Endothelial cell of umbilical vein (primary cell): ENCODE data around the gene MRPL54. TPM values are rescaled to one million over a fixed set of nuclear protein-coding genes. Genes with fewer than 3 reads are reported as not detected.

ENCODE experiments used
- BruUV-seq: library from RNA; stranded (reverse); fragments of 400-500 nt; replicated peaks from 2 replicates; lab custom pipeline; 2021; lab: Mats Ljungman, UMichigan
- CTCF ChIA-PET: fragments of 300-600, 350-600 bp; sonication (Branson Sonifier 250); formaldehyde crosslinking; loops from one replicate; lab custom pipeline; 2021; ENCODE audit warnings: antibody characterized with exemption, inconsistent platforms; lab: Charles Lee
- POLR2A ChIA-PET: fragments of 300-600, 350-600 bp; sonication (Branson Sonifier 250); formaldehyde crosslinking; loops from one replicate; lab custom pipeline; 2021; ENCODE audit warnings: antibody characterized with exemption, inconsistent platforms; lab: Charles Lee
- DNase-seq: peaks from one replicate; pipeline ENCODE4 v3.0.0-alpha.2; 2011; ENCODE audit warnings: low read depth, low spot score
- FAIRE-seq: peaks from 2 replicates; lab custom pipeline; 2011; peaks lifted over from hg19 to GRCh38; lab: Jason Lieb, UNC
- H2AFZ ChIP-seq: 2 replicates; pipeline ENCODE4 v1.6.0; 2012; ENCODE audit warnings: low read depth, low read length, control low read depth, inconsistent platforms
- H3K27ac ChIP-seq: 2 replicates; pipeline ENCODE4 v1.5.1; 2011; ENCODE audit warnings: low read depth, mild to moderate bottlenecking, control low read depth, low read length, moderate library complexity; ENCODE audit not compliant: insufficient read depth
- H3K27me3 ChIP-seq, 2 experiments: 2 replicates each; pipeline versions ENCODE4 v1.6.0 to v1.6.1; 2011; ENCODE audit warnings: low read length in 2 of 2, mixed read lengths in 1 of 2; ENCODE audit not compliant: control insufficient read depth in 2 of 2, insufficient read depth in 2 of 2
- H3K36me3 ChIP-seq, 2 experiments: 2 replicates in 1 of 2; 3 replicates in 1 of 2; pipeline ENCODE4 v1.5.1; 2011; ENCODE audit warnings: low read length in 2 of 2, mild to moderate bottlenecking in 1 of 2, moderate library complexity in 1 of 2; ENCODE audit not compliant: control insufficient read depth in 2 of 2, insufficient read depth in 2 of 2; ENCODE audit errors: extremely low read depth in 1 of 2
- H3K4me1 ChIP-seq: 3 replicates; pipeline ENCODE4 v1.5.1; 2011; ENCODE audit warnings: mild to moderate bottlenecking, low read length; ENCODE audit not compliant: control insufficient read depth, insufficient read depth; ENCODE audit errors: extremely low read depth
- H3K4me2 ChIP-seq: 2 replicates; pipeline ENCODE4 v1.6.1; 2011; ENCODE audit warnings: low read length, control low read depth, mixed read lengths; ENCODE audit not compliant: insufficient read depth
- H3K4me3 ChIP-seq, 3 experiments: fragments of 200-600 bp in 1 of 3; sonication (generic), shearing (Covaris generic) in 1 of 3; replicated peaks in 1 of 3; 2 replicates each; pipeline ENCODE4 v1.5.1; 2011 to 2016; ENCODE audit warnings: control low read depth in 3 of 3, low read length in 3 of 3, mild to moderate bottlenecking in 2 of 3, inconsistent platforms in 1 of 3, low read depth in 1 of 3, moderate library complexity in 1 of 3; ENCODE audit not compliant: insufficient read depth in 1 of 3
- H3K79me2 ChIP-seq: 2 replicates; pipeline ENCODE4 v1.6.0; 2012; ENCODE audit warnings: low read length, inconsistent platforms; ENCODE audit not compliant: control insufficient read depth, insufficient read depth
- H3K9ac ChIP-seq: replicated peaks from 2 replicates; pipeline ENCODE3; 2011; ENCODE audit warnings: low read length, control low read depth; ENCODE audit not compliant: insufficient read depth; ENCODE audit errors: extremely low read depth
- H3K9me1 ChIP-seq: replicated peaks from 3 replicates; pipeline ENCODE4 v1.6.0; 2011; ENCODE audit warnings: mild to moderate bottlenecking, low read length; ENCODE audit not compliant: control insufficient read depth, insufficient read depth; ENCODE audit errors: extremely low read depth
- H3K9me3 ChIP-seq: replicated peaks from 2 replicates; pipeline ENCODE4 v1.5.1; 2012; ENCODE audit warnings: low read length, inconsistent platforms; ENCODE audit not compliant: control insufficient read depth, insufficient read depth
- H4K20me1 ChIP-seq: replicated peaks from 2 replicates; pipeline ENCODE3; 2011; ENCODE audit warnings: mild to moderate bottlenecking, low read length; ENCODE audit not compliant: control insufficient read depth, insufficient read depth; ENCODE audit errors: extremely low read depth
- EZH2 ChIP-seq: IDR thresholded peaks from 2 replicates; pipeline ENCODE4 v1.6.1; 2012; ENCODE audit warnings: borderline replicate concordance, low read depth, mild to moderate bottlenecking, moderate library complexity, low read length, inconsistent platforms; ENCODE audit not compliant: severe bottlenecking
- FOS ChIP-seq: IDR thresholded peaks from 2 replicates; pipeline ENCODE4 v1.6.1; 2011; ENCODE audit warnings: mild to moderate bottlenecking, low read length, moderate library complexity, borderline replicate concordance; ENCODE audit not compliant: insufficient read depth
- GATA2 ChIP-seq: IDR thresholded peaks from 2 replicates; pipeline ENCODE4 v1.7.0; 2011; ENCODE audit warnings: low read depth, mild to moderate bottlenecking, moderate library complexity, mixed read lengths, low read length; ENCODE audit not compliant: insufficient read length, insufficient read depth
- JUN ChIP-seq: IDR thresholded peaks from 2 replicates; pipeline ENCODE4 v1.6.1; 2011; ENCODE audit warnings: borderline replicate concordance, low read depth; ENCODE audit not compliant: insufficient read length, insufficient read depth
- MYC ChIP-seq: IDR thresholded peaks from one replicate; pipeline ENCODE4 v1.6.1; 2011; ENCODE audit warnings: mild to moderate bottlenecking, low read depth, low read length
- POLR2A ChIP-seq: IDR thresholded peaks from 2 replicates; pipeline ENCODE4 v1.6.1; 2012; ENCODE audit warnings: low read depth, mild to moderate bottlenecking, control low read depth, low read length
- POLR2AphosphoS5 ChIP-seq: IDR thresholded peaks from 2 replicates; pipeline ENCODE4 v1.6.1; 2012; ENCODE audit warnings: low read depth, mild to moderate bottlenecking, control low read depth, low read length, moderate library complexity; ENCODE audit not compliant: insufficient read depth
- dilution Hi-C: fragments of 300-500 bp; cut with MboI; formaldehyde crosslinking; loops from one replicate; pipeline ENCODE4 v1.15.0; 2019; ENCODE audit warnings: low sequenced_read_pairs; ENCODE audit not compliant: extremely low pct_ligation_motif_present
- intact Hi-C: fragments of 100-400 bp; cut with micrococcal nuclease; formaldehyde crosslinking; loops from one replicate; pipeline ENCODE4 v1.10.0; 2022
- polyA plus RNA-seq, 4 experiments: library from polyadenylated mRNA; depleted of rRNA in 3 of 4; stranded (reverse) in 3 of 4; unstranded in 1 of 4; fragments of >200 nt; gene quantifications; 2 replicates each; pipeline versions ENCODE4 v1.2.1 to v1.2.3, GENCODE V29; 2011 to 2012; ENCODE audit warnings: missing spikeins in 1 of 4
- total RNA-seq: library from RNA; stranded (reverse); gene quantifications from 2 replicates; pipeline ENCODE4 v1.2.3, GENCODE V29; 2021
- TF ChIP-seq, protein P1 (sequence below): IDR thresholded peaks from 2 replicates; pipeline ENCODE4 v1.6.1; 2011; ENCODE audit not compliant: insufficient read depth, insufficient read length
- TF ChIP-seq, protein P2 (sequence below), 2 donors: IDR thresholded peaks; 1 replicate in 1 of 2; 2 replicates in 1 of 2; pipeline ENCODE4 v1.5.1; 2011; ENCODE audit warnings: low read length in 2 of 2, mild to moderate bottlenecking in 2 of 2, moderate library complexity in 2 of 2, control low read depth in 1 of 2, inconsistent platforms in 1 of 2, low read depth in 1 of 2; ENCODE audit not compliant: insufficient read depth in 1 of 2; ENCODE audit errors: extremely low read depth in 1 of 2

MRPL54 gene
- total and polyA plus RNA-seq, 2 donors (not counting 3 experiments of a cell fraction or from before 2014, with no cell fraction given) = 76.3 to 93.1 TPM

DNA sequence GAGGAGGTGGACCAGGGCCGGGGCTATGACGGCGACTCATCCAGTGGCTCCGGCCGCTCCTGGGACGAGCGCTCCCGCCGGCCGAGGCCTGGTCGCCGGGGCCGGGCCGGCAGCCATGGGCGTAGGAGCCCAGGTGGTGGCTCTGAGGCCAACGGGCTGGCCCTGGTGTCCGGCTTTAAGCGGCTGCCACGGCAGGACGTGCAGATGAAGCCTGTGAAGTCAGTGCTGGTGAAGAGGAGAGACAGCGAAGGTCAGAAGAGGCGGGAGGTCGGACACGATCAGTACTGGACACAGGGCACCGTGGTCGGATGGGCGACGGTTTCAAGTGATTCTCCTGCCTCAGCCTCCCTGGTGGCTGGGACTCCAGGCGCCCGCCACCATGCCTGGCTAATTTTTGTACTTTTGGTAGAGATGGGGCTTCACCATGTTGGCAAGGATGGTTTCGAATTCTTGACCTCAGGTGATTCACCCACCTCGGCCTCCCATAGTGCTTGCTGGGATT lies 32.0 kb upstream of the MRPL54 start:
- H3K9me3 ChIP-seq = no peaks in the 10 kb centered on the region
- H3K36me3 ChIP-seq = no peaks in the 10 kb centered on the region
- BruUV-seq = no TSS peak
- no peaks in the 10 kb centered on the region for H4K20me1 ChIP-seq
- POLR2A ChIA-PET = no interaction called here
- dilution Hi-C loops = no loop called here
- H3K9me1 ChIP-seq = no peaks in the 10 kb centered on the region
- no peak overlapping the region for H3K9ac ChIP-seq
- H3K4me1 ChIP-seq = no peaks in the 10 kb centered on the region
- TF ChIP-seq, protein P1, sequence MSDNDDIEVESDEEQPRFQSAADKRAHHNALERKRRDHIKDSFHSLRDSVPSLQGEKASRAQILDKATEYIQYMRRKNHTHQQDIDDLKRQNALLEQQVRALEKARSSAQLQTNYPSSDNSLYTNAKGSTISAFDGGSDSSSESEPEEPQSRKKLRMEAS = no peak
- TF ChIP-seq, protein P2, sequence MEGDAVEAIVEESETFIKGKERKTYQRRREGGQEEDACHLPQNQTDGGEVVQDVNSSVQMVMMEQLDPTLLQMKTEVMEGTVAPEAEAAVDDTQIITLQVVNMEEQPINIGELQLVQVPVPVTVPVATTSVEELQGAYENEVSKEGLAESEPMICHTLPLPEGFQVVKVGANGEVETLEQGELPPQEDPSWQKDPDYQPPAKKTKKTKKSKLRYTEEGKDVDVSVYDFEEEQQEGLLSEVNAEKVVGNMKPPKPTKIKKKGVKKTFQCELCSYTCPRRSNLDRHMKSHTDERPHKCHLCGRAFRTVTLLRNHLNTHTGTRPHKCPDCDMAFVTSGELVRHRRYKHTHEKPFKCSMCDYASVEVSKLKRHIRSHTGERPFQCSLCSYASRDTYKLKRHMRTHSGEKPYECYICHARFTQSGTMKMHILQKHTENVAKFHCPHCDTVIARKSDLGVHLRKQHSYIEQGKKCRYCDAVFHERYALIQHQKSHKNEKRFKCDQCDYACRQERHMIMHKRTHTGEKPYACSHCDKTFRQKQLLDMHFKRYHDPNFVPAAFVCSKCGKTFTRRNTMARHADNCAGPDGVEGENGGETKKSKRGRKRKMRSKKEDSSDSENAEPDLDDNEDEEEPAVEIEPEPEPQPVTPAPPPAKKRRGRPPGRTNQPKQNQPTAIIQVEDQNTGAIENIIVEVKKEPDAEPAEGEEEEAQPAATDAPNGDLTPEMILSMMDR (IDR thresholded peaks at IDR 0.05; ENCODE audit: extremely low read depth in 1 of 2, insufficient read depth in 1 of 2, low read depth in 1 of 2, low read length in 2 of 2) = no peak
- TF ChIP-seq JUN (no peak), EZH2 (no peak), MYC (no peak), POLR2A (no peak), FOS (no peak), POLR2AphosphoS5 (no peak), GATA2 (no peak)
- CTCF ChIA-PET = interaction anchor here (1.0 kb wide), 1 partner anchor 91 kb away, joined by 4 read pairs; no protein-coding TSS in a partner anchor
- no peak overlapping the region for H2AFZ ChIP-seq
- DNase-seq (no peak), FAIRE-seq (no peak)
- no peak overlapping the region for H3K27ac ChIP-seq
- H3K4me2 ChIP-seq = no peak overlapping the region
- no peak overlapping the region for H3K4me3 ChIP-seq
- H3K79me2 ChIP-seq = no peaks in the 10 kb centered on the region
- intact Hi-C loops = no loop called here
- no peaks in the 10 kb centered on the region for H3K27me3 ChIP-seq
